Stimulated activated CD4-positive, alpha-beta T cell treated with anti-CD3 and anti-CD28 coated beads, Interleukin-12 subunit alpha, Interleukin-12 subunit beta, amount 100 ng/mL, for 24 hours (primary cell): ENCODE measurements around the gene WSCD2.
A peak's percentile ranks its signal among the peaks of the same experiment; 100 is the strongest.

Source experiments
- DNase-seq, 2 experiments: peaks; one replicate each; pipeline ENCODE4 v3.0.0-alpha.2; 2020; ENCODE audit warnings: low read depth in 2 of 2

The WSCD2 gene

DNA sequence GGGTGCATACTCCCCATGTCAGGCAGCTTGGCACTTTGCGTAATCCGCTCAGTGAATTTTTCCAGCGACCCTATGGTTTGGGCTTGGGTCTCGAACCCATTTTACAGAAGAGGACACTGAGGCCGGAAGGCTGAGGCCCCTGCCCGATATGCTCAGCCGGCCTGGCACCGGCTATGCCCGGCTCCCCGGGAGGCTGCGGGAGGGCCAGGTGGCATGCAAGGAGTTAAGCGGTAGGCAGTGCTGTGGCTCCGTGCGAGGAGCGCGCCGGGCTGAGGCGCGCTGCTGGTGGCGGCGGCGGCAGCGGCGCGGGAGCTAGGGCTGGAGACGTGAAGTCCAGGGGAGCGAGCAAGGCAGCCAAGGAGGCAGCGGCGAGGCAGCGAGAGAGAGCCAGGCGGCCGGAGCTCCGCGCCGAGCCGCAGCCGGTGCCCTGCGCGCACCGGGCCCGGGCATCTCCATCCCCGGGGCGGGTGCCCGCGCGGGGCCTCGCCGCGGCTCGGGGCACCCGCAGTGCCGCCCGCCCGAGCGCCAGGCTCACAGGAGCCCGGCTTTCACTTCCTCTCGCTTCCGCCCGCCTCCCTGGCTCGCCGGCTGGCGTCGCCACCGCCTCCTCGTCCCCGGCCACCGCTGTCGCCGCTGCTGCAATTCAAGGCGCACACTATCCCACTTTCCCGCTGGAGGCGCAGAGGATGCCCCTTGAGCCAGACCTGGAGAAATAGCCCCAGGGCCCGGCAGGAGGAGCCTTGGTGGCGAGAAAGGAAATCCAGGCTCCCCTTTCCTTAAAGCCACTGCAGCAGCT lies at the start of gene WSCD2:
Gene WSCD2, plus strand, starts transcription at position 272 of the 796 bp plus-strand sequence. CDS start 66,545 bp downstream, outside the sequence.
- DNase-seq, result peak in 1 of 2 experiments; percentile 3

DNA sequence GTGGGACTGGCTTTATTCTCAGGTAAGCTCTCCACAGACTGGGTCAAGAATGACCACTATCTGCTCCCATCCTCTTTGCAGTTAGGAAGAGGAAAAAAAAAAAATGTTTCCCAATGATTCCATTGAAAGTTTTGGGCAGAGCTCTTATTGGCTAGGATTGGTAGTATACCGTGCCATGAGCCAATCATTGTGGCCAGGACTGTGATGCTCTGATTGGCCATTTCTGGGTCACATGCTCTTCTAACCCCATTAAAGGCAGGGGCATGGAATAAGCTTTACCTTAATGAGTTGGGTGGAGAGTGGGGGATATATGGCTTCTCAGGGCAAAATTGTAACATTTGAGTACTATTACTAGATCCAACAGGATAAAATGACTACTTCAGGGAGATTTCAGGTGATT lies 49.4 kb upstream of the WSCD2 start:
- DNase-seq, result no peak

DNA sequence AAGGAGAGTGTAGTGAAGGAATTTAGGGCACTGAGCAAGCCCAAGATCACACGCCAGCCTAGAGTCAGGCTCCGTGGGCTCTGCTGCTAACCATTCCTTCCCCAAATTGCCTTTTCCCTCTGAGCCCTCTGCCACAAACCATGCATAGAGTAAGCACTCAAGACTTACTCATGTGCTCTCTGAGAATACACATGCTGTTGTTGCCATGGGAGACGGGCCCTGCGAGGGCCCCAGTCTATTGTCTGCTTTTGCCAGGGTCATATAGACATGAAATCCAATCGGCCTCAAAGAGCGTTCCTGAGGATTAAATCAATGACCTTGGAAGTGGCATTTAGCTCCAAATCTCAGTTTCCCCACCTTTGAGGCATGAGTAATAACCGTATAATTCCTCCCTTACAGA lies 48.7 kb upstream of the WSCD2 start:
- DNase-seq, result no peak

DNA sequence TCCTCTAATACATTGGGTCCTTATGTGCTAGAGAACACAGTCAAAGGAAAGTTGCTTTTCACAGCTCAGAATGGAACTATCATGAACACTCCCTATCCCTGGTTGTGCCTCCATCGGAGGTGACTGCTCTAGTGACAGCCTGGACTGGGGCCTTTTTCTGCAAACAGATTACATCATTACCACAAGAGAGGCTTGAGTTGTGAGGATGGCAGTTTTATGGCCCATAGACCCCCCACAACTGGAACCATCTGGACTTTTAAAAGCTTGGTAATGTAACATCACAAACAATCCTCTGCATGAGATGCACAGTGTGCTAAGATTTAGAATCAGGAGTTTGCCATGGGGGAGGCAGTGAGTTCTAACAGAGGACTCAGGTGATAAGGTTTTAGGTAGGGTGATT lies 46.6 kb upstream of the WSCD2 start:
- DNase-seq, result no peak

DNA sequence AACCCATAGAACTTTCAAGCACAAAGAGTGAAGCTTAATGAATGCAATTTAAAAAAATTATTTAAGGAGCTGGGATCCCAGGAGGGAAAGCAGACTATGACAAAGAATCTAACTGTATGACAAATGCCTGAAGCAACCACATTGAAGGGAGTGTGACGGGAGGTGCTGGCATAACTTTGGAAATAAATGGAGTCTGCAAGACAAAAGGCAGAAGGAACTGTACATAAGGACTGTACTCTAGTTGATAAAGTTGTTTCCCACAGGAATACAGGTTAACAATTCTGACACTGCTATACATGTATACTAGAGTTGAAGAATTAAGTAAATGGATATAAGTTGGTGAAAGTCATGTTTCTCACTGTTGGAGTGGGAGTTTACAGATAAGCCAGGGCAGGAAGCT lies 41.2 kb upstream of the WSCD2 start:
- DNase-seq, result no peak

DNA sequence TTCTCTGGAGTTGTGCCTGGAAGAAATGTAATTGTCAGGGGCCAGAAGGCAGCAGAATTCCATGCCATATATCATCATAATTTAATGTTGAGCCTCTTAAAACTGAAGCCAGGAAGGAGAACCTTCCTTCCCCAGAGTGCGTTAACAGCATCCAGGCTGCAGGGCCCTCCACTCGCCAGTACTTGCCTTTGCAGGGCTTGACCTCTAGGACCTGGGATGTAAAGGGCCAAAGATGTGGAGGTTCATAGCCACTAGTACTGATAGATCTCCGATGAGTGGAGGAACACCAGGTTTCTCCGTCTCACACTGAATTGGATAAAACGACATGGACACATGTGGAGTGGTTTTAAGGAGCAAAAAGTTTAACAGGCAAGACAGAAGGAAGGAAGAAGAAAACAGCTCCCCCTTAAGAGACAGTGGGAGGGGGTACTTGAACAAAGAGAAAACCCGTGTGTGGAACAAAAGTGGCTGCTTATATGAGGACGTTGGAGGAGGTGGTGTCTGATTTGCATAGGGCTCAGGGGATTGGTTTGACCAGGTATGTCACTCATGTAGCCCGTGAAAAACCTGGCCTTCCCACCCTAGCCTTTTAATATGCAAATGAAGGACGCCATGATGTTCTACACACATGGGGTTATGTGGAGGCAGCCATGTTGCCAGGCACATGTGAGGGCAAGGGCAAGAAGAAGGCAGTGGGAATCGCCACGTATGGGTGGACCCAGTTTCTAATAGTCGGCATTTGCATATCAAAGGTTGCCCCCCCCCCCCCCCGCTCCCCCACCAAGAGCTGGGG lies 38.8 kb upstream of the WSCD2 start:
- DNase-seq, result no peak

DNA sequence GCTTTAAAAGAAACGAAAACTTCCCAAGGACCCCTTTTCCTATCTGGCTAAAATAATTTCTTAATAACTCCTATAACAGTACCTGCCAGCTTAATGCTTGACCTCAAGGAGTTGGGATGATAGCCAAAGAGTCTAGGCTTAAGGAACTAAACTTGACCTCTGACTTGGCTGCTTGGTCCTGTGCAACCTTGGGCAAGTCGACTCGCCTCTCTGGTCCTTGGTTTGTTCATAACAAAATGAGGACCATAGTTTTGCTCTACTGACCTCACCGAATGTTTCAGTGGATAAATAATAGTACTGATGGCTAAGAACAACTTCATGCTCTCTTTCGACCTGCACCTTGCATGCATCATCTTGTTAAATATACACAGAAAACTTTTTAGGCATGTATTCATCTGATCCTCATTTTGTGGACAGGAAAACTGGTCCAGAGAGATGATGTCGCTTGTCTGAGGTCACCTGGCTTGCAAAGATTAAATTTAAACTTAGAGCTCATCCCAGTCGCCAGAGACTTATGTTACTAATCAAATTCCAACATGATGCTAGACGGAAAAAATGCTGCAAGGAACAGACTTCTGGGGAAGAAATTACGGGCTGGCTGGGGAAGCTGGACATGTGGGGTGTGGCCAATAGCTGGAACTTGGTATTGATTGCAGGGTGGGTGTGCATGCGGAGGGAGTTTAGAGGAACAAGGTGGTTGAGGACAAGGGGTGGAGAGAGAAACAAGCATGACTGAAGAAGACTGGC lies 38.0 kb upstream of the WSCD2 start:
- DNase-seq, result no peak

DNA sequence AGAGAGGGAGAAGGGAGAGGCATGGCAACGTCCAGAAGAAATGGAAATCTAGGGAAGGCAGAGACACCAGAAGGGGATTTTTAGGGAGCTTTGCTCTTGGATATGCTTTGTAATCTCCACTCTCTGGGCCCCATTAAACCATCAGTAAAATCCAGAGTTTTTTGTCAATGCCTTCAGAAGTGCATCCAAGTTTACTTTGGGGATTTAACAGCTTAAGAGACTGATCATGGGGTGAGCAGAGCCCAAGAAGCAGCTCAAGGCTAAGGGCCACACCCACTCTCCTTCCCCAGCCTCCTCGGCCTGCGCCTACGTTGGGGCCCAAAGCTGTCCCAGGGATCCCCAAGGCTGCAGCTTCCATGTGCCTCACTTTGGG lies 37.4 kb upstream of the WSCD2 start:
- no peak for DNase-seq

DNA sequence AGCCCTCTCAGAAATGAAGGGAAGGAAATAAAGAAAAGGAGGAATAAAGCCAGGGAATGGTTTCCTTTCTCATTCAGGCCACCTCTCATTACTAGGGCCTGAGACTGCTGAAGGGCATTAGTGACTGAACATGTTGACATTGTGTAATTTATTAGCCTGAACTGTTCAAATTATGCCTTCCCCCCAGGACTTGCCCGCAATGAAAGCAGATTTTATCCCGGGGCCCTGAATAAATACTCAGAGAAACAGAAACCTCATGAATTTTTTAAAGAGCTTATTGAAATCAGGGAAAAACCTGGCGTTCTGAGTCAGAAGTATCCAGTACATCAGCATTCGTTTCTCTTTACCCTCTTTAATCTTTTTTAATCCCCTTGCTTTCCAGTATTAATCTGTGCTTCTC lies 35.9 kb upstream of the WSCD2 start:
- DNase-seq, result no peak

DNA sequence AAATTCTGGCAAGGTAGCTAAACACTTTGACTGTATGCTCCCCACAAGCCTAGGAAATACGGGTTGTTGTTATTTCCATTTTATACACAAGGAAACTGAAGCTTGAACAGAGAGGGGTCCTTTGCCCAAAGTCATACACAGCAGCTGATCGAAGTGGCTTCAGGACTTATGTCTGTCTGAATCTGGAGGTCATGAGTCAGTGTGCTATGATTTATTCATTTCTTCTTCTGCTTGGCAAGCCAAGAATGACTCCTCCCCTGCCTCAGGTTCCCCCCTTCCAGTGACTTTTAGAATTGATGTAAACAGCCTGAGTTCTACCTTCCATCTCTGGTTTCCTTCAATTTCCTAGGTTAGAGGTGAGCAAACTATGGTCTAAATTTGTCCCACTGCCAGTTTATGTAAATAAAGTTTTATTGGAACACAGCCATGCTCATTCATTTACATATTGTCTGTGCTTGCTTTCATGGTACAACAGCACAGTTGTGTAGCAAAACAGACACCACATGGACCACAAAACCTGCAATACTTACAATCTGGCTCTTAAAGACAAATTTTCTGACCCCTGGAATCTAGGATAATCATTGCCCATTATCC lies 34.9 kb upstream of the WSCD2 start:
- no peak for DNase-seq

DNA sequence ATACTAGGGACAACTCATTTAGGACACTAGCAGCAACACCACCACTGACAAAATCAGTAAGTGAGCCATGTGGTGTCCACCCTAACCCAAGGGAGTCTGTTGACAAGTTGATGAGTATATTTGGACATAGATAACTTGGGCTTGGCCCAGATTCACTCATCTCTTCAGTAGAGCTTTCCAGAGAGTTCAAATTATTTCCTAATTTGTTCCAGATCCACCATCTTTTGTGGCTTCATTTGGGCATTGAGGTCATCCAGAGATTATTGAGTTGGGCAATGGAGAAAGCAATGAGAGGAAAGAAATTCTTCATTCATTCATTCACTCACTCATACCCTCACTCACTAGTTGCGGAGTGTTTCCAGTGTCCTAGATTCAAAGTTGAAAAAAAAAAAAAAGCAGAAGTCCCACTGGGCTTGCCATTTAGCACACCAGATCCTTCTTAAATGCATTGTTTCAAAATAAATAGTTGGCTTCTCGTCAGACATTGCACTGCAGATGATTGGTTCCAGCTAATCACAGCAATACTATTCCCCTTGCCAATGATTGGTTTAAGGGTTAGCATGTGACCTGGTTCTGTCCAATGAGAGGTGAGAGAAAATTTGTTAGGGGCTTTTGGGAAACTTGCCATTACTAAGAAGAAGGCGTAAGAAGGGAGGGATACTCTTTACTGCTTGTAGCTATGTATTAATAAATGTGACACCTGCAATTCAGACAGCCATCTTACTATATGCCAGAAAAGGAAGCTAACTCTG lies 31.8 kb upstream of the WSCD2 start:
- no peak for DNase-seq

DNA sequence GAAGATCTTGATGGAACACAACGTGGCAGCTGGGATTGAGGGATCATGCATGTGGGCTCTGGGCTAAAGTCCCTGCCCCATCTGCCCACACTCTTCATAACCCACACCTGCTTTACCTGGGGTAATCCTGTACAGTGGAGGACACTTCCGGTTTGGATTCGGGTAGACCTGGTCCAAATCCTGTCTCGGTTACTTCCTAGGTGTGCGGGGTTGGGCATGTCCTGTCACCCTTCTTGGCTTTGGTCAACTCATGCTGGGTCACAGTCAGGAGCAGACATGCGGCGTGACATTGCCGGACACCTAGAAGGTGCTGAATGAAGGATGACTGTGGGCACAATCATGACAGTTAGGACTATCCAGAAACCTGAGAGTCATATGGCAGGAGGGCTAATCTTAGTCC lies 30.7 kb upstream of the WSCD2 start:
- DNase-seq, result no peak

DNA sequence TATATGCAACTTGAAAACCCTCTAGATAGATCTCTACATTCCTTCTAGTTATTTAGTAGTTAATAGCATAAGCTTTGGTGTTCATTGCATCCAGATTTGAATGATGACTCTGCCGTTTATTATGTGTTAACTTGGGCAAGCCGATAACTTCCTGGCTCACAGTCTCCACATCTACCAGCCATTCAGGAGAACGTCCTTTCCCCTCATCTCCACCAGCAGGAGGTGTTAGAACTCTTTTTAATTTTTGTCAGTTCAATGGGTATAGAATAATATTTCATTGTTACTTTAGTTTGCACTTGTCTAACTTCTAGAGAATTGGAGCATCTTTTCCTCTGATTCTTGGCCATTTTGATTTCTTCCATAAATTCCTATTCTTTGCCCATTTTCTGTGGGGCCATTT lies 30.0 kb upstream of the WSCD2 start:
- no peak for DNase-seq

DNA sequence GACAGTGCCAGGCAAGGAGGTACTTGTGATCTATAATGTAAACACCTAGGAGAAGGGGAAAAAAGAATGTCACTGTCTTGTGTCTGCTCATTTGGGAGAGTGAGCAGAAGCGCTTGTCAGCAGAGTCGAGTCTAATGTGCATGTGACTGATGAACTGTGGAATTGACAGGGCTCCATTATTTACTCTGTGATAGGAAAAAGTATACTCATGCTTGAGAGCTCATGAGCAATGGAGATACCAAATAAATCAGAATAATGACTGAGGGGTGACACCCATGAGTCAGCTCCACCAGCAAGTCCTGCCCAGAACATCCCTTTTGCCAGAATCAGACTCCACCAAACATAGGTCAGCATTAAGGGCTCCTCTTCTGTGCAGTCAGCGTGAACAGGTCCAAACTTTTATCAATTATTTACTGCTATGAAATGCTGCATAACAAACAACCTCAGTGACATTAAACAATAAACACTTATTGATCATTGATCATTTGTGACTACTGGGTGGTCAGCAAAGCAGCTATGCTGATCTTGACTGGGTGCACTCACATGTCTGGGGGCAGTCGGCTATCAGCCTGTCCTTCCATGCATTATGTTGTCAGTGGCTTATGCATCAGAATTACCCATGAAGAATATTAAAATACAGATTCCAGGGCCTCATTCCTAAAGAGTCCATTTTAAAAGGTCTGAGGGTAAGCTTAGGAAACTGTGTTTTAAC lies 29.2 kb upstream of the WSCD2 start:
- DNase-seq, result no peak

DNA sequence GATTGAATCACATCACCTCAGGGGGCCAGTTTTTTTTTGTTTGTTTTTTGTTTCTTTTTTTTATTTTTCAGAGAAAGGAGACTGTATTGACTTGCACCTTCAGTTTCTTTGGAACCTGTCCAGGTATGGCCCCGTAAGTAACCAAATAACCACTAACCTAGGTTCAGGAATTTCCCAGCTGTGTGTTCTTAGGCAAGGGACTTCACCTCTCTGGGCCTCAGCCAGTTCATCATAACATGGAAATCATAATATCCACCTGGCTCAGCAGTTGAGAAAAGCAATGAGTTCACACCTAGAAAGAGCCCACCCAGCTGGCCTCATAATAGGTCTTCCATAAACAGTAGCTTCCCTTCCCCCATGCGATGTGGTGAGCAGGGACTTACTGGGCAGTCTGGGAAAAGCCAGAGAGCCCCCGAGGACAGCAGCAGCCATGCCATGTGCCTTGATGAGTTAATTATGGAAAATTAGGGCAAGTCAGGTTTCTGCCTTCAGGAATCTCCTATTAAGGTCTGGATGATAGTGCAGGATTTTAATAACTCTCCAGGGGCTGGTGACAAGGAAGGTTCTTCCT lies 27.4 kb upstream of the WSCD2 start:
- DNase-seq, result no peak

DNA sequence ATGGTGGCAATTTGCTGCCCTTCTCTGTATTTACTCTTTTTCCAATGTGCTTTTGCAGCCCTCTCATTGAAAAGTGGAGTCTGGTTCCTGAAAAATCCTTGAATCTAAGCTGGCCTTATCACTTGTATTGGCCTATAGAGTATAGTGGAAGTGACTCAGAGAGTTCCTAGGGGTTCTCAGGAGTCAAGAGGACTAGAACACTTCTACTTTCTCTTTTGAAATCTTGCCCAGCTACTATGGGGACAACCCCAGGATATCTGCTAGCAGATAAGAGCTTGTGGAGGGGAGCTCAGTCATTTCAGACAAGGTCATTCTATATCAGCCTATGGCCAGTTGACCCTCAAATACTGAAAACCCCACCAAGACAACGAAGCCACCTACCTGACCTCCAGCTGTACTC lies 26.7 kb upstream of the WSCD2 start:
- DNase-seq, result no peak

DNA sequence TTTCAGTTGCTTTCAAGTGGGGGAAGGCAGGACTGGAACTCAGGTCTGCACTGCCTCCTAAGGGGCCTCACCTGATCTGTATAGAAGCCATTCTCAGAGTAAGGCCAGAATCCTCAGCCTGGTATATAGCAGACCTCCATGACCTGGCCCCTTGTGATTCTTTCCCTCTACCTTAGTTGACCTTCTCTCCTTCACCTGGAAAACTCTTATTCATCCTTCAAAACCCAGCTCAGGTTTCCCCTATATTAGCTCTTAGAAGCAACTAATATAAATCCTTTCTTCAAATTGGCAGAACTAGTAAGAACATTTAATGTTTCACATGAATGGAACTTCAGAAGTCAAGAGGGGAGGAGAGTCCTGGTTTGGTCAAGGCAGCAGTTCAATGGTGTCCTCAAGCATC lies 26.0 kb upstream of the WSCD2 start:
- DNase-seq, result no peak

DNA sequence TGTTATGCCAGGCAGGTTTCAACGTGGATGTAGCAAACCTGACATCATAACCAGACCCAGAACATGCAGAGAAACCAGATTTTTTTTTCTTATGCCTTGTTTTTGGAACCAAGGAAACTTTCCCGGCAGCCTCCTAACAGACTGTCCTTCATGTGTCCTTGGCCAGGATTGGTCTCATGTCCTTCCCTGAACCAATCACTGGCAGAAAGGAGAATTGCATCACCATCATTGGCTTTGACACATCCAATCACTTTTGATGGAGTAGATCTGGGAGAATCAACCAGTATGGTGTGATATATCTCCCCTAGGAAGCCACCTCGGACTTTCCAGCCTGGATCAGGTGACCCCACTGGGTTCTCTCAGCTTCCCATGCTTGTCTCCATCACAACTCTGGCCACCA lies 25.6 kb upstream of the WSCD2 start:
- DNase-seq, result no peak

DNA sequence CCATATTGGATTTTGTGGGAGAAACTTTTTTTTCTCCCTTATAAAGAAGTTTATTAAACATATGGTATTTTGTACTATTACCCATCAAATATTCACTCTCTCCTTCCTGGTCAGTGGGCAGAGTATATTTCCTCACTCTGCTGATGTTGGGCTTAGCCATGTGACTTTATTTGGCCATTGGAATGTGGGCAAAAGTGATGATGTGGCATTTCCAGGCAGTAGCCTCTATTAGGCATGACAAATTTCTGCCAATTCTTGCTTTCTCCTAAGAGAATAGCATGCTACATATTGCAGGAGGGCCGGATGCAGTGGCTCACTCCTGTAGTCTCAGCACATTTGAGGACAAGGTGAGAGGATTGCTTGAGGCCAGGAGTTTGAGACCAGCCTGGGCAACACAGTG lies 24.4 kb upstream of the WSCD2 start:
- DNase-seq, result no peak

DNA sequence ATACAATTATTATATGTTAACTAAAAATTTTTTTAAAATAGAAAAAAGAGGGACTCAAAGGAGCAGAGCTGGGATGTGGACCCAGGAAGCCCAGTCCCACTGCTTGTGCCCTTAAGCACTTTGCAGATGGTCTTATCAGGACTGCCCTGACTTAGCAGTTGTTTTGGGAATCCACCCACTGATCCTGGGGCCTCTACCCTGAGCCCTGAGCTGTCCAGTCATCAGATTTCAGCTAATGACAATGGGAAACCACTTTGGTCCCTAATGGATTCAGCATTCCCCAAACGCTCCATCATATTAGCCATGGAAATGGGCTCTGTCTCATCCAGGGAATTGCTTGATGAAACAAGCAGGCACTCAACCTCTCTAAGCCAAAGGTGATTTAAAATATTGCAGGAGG lies 22.5 kb upstream of the WSCD2 start:
- DNase-seq, result no peak

DNA sequence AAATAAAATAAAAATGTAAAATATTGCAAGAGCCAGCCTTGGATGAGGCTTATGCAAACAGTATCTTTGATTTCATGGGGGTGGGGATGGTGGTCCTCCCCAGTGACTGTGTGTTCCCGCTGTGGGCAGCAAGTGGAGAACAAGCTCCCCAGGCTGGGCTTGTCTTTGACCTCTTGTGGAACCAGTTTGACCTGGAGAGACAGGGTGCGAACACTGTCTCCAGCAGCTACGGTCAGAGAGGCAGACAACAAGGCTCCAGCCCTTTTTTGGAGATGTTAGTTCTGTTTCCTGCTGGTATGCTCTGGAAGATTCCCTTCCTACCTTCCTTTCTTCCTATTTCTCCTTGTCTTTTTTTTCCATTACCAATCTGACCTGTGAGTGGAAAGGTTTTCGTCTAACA lies 21.8 kb upstream of the WSCD2 start:
- no peak for DNase-seq
